ENCODE results near the gene PIK3CD.

GRCh38 chr1:9671377-9672140 is 20.0 kb downstream of the PIK3CD start:
- no peak for TF ChIP-seq POLR2A (IDR thresholded peaks at IDR 0.05)
- TF ChIP-seq, protein P1, sequence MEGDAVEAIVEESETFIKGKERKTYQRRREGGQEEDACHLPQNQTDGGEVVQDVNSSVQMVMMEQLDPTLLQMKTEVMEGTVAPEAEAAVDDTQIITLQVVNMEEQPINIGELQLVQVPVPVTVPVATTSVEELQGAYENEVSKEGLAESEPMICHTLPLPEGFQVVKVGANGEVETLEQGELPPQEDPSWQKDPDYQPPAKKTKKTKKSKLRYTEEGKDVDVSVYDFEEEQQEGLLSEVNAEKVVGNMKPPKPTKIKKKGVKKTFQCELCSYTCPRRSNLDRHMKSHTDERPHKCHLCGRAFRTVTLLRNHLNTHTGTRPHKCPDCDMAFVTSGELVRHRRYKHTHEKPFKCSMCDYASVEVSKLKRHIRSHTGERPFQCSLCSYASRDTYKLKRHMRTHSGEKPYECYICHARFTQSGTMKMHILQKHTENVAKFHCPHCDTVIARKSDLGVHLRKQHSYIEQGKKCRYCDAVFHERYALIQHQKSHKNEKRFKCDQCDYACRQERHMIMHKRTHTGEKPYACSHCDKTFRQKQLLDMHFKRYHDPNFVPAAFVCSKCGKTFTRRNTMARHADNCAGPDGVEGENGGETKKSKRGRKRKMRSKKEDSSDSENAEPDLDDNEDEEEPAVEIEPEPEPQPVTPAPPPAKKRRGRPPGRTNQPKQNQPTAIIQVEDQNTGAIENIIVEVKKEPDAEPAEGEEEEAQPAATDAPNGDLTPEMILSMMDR (IDR thresholded peaks at IDR 0.05): no peak
